Smooth muscle cell of the brain vasculature (primary cell): ENCODE data around the gene ATP2C2.
"Not testable (repeated sequence)": the region's sequence is repeated elsewhere in the genome, so short reads cannot be mapped to it uniquely, and the experiment has no call there.

Experiments
- DNase-seq: peaks from one replicate; pipeline ENCODE4 v3.0.0-alpha.2; 2012; ENCODE audit warnings: low read depth, low spot score

The ATP2C2 gene

DNA sequence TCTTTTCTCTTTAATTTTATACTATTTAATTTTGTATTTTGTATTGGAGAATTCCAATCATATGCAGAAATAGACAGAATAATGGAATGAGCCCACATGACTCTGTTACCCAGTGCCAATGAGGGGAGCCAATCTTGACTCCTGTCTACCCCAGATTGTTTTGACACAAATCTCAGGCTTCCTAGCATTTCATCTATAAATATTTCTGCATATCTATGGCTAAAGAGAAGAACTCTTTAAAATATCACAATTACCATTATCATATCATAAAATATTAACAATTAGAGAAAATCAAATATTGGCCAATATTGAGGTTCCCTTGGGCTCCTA, 23.7 kb downstream of the ATP2C2 start:
- DNase-seq, result no peak

GRCh38 chr16:84396082-84396481, 27.7 kb downstream of the ATP2C2 start:
- not testable (repeated sequence) for DNase-seq

DNA sequence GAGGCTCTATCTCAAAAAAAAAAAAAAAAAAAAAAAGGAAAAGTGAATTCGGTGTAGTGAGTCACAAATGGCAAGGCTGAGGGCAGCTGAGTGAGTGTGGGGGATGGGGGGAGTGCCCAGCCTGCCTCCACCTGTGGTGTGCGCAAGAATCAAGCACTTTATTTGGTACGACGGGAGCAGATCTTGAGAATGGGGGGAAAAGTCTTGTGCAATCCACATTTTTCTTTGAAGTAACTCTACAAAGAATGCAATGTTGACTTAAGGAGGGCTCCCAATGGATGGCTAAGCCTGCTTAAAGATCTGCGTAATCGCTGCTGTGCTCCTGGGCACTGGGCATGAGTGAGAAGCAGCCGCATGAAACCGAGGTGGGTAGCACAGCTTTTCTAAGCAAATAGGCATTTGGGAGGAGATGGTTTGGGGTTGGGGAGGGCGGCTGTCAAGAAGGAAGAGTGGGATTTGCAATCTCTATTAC, 28.2 kb downstream of the ATP2C2 start:
- DNase-seq, result no peak

GRCh38 chr16:84397090-84397489, 28.8 kb downstream of the ATP2C2 start:
- DNase-seq, result no peak

GRCh38 chr16:84398701-84399100, 30.4 kb downstream of the ATP2C2 start:
- DNase-seq, result no peak

GRCh38 chr16:84399912-84400311, 31.6 kb downstream of the ATP2C2 start:
- DNase-seq, result not testable (repeated sequence)

GRCh38 chr16:84403435-84403834, 35.1 kb downstream of the ATP2C2 start:
- not testable (repeated sequence) for DNase-seq

DNA sequence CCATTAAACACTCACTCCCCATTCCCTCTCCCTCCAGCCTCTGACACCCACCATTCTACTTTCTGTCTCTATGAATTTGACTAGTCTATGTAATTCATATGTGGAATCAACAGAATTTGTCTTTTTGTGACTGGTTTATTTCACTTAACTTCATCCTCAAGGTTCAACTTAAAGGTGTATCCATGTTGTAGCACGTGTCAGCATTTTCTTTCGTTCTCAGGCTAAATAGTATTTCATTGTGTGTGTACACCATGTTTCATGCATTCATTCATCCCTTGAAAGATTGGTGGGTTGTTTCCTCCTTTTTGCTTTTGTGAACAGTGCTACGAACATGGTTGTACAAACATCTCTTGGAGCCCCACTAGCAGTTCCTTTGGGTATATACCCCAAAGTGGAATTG, 36.0 kb downstream of the ATP2C2 start:
- no peak for DNase-seq

DNA sequence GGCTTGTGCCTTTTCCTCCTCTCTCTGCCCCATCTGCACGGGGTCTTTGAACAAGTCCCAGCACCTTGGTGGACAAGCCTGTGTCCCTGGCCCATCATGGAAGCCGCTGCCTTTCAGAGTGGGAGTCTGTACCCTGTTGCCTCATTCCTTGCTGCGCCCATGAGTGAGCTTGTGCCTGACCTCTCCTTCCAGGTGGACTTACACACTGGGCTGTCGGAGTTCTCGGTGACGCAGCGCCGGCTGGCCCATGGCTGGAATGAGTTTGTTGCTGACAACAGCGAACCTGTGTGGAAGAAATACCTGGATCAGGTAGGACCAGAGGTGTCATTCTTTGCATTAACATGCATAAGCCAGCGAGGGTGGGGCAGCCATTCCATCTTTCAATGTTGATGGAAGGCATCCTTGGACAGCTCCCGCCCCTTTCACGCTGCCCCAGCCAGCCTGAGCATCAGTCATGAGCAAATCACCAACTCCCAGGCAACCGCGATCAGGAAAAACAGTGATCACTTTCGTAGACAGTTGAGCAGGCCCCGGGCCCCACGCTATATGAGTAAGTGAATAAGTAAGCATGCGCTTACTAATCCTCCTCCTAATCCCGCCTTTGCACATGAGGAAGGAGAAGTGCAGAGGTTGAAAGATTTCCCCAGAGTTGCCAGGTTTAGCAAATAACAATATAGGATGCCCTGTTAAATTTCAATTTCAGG, 36.8 kb downstream of the ATP2C2 start:
- DNase-seq, result no peak

DNA sequence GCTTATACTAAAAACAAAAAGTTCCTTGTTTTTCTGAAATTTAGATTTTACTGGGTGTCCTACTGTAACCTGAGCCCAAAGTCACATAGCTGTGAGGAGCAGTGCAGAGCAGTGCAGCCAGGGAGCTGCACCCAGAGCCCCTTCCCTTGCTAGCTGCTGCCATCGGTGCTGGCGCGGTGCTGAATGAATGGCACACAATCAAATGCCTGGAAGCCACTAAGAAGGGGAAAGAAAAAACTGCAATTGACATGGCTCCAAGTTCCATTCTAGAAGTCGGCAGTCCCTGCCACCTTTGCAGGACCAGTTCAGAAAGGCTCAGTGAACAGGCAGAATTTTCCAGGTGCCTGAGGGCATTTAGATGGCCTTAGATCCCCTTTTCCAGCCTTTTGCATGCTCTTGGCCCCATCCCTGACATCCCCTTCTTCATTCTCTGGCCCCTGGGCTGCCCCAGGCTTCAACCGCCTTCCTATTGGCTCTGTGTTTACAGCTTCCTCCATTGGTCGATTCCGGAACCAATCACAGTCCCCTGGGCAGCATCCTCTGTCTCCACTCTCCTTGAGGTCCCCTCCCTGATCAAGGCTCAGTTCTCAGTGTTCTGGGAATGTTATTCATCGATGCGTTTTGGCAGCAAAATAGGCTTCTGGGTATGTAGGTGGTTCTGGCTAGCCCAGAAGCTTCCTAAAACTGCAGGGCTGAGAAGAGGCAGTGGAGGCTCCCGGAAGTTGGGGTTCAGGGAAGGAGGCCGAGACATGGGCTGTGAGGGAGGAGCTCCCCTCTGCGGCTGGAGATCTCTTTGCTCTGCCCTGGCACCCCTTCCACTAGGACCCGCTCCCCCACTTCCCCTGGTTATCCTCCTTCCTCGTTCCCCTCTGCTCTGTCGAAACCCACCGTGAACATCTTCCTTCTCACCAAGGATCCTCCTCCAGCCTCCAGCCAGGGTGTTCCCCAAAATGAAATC, 37.9 kb downstream of the ATP2C2 start:
- DNase-seq, result no peak

DNA sequence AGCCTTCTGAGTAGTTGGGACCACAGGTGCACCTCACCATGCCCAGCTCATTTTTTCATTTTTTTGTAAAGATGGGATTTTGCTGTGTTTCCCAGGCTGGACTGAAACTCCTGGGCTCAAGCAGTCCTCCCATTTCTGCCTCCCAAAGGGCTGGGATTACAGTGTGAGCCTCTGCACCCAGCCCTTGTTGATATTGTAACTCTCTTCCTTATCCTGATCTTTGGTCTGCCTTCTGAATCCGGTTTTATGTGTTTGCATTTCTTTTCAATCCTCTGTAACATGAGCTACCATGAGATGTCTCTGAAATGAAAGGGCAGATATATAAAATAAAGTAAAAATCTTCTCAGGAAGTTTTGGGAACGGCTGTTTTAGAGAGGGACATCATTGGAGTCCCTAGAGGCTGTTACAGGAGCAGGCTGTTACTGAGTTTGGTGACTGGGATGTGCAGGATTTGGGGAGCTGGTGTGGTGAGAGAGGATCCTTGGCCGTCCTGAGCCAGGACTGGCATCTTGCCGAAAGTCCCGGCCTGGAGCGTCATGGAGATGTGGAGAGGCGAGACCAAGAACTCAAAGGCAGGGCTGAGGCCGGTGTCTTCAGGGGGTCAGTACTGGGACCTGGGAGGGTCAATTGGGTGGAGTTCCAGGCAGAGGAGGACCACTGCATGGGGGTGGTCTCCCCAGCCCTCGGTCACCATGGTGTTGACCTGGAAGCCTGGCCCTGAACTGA, 39.4 kb downstream of the ATP2C2 start:
- DNase-seq, result no peak

DNA sequence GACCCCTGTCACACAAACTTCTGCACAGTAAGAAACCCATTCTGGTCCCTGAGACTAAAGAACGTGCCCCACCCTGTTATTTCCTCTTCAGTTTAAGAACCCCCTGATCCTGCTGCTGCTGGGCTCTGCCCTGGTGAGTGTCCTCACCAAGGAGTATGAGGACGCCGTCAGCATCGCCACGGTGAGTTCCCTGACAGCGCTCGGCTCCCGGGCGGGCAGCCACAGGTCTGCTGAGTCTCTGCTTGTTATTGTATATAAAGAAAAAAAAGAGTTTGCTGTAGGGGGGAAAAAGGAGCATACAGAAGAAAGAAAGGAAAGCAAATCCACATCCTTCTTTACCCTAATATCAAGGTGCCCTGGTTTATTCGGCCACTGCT, 40.0 kb downstream of the ATP2C2 start:
- DNase-seq, result no peak

DNA sequence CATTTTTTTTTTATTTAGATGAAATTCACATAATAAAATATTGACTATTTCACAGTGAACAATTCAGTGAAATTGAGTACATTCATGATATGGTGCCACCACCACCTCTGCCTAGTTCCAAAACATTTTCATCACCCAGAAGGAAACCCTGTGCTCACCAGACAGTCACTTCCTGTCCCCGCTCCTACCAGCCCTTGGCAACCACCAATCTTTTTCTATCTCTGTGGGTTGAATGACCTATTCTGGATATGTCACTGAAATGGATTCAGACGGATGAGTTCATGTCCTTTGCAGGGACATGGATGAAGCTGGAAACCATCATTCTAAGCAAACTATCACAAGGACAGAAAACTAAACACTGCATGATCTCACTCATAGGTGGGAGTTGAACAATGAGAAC, 40.5 kb downstream of the ATP2C2 start:
- no peak for DNase-seq

- DNase-seq, result no peak
Measured at GRCh38 chr16:84410361-84411138, 42.2 kb downstream of the ATP2C2 start.

- DNase-seq, result no peak
Measured at GRCh38 chr16:84411768-84412167, 43.4 kb downstream of the ATP2C2 start.

GRCh38 chr16:84412262-84412661, 43.9 kb downstream of the ATP2C2 start:
- DNase-seq, result no peak

- DNase-seq, result no peak
Measured at GRCh38 chr16:84413244-84414004, 45.1 kb downstream of the ATP2C2 start.

DNA sequence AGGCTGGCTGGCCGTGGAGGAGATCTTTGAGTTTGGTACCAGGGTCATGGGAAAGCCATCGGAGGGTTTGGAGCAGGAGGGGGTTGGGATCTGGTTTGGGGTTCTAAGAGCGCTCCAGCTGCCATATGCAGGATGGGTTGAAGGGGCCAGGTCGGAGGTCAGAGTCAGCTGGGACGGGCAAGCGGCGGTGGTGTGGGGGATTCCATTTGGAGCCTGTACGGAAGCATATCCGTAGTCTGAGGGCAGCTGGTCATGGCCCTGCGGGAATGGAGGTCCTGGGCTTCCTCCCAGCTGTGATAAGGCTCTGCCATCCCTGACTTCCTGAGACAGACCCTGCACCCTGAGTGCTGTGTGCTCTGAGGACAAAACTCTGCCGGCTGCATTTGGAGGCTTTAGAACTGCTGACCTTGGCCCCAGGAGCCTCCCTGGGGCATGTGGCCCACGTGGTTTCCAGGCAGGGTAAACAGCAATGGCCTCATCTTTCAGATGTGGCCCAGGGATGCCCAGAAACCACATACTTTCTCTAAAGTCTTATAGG, 46.5 kb downstream of the ATP2C2 start:
- DNase-seq, result no peak

DNA sequence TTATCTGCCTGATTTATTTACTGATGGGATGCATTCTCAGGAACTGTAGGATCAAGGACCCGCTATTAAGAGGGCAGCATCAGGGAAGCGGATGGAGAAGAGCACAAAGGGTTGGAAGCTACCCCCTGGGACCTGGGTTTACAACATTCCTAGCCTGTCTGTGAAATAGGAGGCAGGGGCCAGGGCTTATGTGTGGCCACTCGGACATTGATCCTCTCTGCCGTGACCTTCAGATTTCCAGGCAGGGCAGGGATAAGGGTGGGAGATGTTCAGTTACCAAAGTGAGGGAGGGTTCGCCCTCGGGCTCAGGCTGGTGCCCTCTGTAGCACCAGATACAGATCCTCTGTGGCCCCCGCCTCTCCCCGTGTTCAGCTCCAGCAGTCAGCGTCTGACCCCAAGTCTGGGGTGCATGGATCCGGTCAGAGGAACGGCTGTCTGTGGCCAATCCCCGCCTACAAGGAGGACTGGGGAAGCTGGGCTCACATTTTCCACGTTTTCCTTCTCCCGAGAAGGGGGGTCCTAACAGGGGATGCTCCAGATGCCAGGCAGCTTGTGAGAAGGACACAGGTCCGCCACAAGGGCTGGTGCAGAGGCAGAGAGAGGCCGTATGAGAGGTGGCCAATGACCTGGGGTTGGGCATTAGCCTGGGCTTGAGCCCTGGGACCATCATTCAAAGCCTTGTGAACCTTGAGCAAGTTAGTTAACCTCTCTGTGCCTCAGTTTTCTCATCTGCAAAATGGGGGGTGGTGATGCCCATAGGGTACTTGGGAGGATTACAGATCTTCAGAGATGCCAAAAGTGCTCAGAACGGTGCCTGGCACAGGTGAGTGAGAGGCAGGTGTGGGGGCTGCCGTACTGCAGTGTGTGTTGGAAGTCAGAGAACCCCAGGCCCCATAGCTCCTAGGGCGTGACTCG, 48.3 kb downstream of the ATP2C2 start:
- DNase-seq, result no peak
